Rectal smooth muscle tissue (tissue), 1 donor: ENCODE measurements around the gene SEC24D.

Experiments
- H3K27ac ChIP-seq: one replicate; pipeline ENCODE4 v1.7.0; 2013; ENCODE audit warnings: low read depth, low read length, inconsistent platforms
- H3K27me3 ChIP-seq: one replicate; pipeline ENCODE4 v1.7.0; 2013; ENCODE audit warnings: low read length; ENCODE audit not compliant: control insufficient read depth, insufficient read depth
- H3K36me3 ChIP-seq: one replicate; pipeline ENCODE4 v1.7.0; 2013; ENCODE audit warnings: low read length; ENCODE audit not compliant: control insufficient read depth, insufficient read depth
- H3K4me1 ChIP-seq: one replicate; pipeline ENCODE4 v1.7.0; 2013; ENCODE audit warnings: low read length; ENCODE audit not compliant: control insufficient read depth, insufficient read depth
- H3K4me3 ChIP-seq: one replicate; pipeline ENCODE4 v1.7.0; 2013; ENCODE audit warnings: low read length
- H3K9ac ChIP-seq: one replicate; pipeline ENCODE4 v1.7.0; 2013; ENCODE audit warnings: low read length

SEC24D gene

GRCh38 chr4:118837121-118837507 is 1.2 kb upstream of the SEC24D start:
- H3K27me3 ChIP-seq: no peaks in the 10 kb centered on the region
- no peak overlapping the region for H3K9ac ChIP-seq
- no peak overlapping the region for H3K4me3 ChIP-seq
- peaks cover 2% of the 10 kb centered on the region for H3K36me3 ChIP-seq
- H3K4me1 ChIP-seq: peaks cover 12% of the 10 kb centered on the region
- no peak overlapping the region for H3K27ac ChIP-seq

DNA sequence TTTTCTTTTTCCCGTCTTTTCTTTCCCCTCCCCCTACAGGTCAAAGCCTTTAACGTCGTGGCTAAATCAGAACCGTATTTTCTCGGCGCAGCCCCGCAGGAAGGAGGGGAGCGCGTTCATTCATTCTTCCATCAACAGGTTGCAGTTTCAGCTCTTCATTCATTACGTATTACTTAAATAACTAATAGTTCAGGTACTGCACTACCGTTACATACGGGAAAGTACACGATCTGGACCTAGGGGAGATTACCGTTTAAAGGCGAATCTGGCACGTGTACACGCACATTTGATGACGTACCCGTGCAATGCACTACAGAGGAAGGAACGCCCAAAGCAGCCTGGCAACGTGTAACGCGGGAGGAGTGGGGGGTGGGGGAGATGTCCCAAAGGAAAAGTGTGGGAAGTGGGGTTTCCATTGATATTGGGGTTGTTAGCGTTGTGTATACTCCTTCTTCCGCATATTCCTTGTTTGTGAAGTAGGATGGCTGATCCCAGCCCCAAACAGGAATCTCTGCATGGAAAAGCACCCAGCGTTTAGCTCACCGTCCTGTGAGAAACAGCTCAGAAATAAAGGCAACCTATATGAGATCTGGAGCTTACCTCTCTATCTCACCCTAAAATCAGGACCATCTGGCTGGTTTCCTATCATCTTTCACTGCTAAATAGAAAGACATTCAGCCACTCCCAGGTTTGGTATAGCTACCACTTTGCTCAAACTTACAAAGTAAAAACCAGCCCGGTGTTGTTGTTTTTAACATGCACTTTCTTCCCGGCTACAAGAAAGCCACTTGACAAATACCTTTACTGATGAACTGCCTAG is 585 bp upstream of the SEC24D start:
- H3K27me3 ChIP-seq: no peaks in the 10 kb centered on the region
- H3K27ac ChIP-seq: peak overlapping the region; percentile 38
- peaks cover 3% of the 10 kb centered on the region for H3K36me3 ChIP-seq
- H3K4me3 ChIP-seq: peak overlapping the region; percentile 90
- peaks cover 12% of the 10 kb centered on the region for H3K4me1 ChIP-seq
- H3K9ac ChIP-seq: no peak overlapping the region

GRCh38 chr4:118834960-118835569 is 861 bp downstream of the SEC24D start:
- no peaks in the 10 kb centered on the region for H3K27me3 ChIP-seq
- H3K9ac ChIP-seq: peak overlapping the region; percentile 75
- H3K27ac ChIP-seq: peak overlapping the region; percentile 93
- H3K4me3 ChIP-seq: peak overlapping the region; percentile 90
- peaks cover 3% of the 10 kb centered on the region for H3K36me3 ChIP-seq
- peaks cover 12% of the 10 kb centered on the region for H3K4me1 ChIP-seq

- Histone ChIP-seq H3K36me3 (peaks cover 3% of the 10 kb centered on the region), H3K4me1 (peaks cover 15% of the 10 kb centered on the region), H3K4me3 (no peak overlapping the region), H3K27me3 (no peaks in the 10 kb centered on the region), H3K27ac (no peak overlapping the region), H3K9ac (no peak overlapping the region)
These were observed 1.9 kb downstream of the SEC24D start for GRCh38 chr4:118834070-118834469.

GRCh38 chr4:118833192-118833820 is 2.6 kb downstream of the SEC24D start:
- H3K4me3 ChIP-seq: no peak overlapping the region
- peak overlapping the region; percentile 4 for H3K27ac ChIP-seq
- H3K4me1 ChIP-seq: peaks cover 15% of the 10 kb centered on the region
- H3K9ac ChIP-seq: no peak overlapping the region
- H3K36me3 ChIP-seq: peaks cover 8% of the 10 kb centered on the region
- H3K27me3 ChIP-seq: no peaks in the 10 kb centered on the region

- Histone ChIP-seq H3K27ac (no peak overlapping the region), H3K27me3 (no peaks in the 10 kb centered on the region), H3K36me3 (peaks cover 8% of the 10 kb centered on the region), H3K4me3 (no peak overlapping the region), H3K4me1 (peaks cover 14% of the 10 kb centered on the region), H3K9ac (no peak overlapping the region)
These were observed 6.8 kb downstream of the SEC24D start for GRCh38 chr4:118829107-118829506.

DNA sequence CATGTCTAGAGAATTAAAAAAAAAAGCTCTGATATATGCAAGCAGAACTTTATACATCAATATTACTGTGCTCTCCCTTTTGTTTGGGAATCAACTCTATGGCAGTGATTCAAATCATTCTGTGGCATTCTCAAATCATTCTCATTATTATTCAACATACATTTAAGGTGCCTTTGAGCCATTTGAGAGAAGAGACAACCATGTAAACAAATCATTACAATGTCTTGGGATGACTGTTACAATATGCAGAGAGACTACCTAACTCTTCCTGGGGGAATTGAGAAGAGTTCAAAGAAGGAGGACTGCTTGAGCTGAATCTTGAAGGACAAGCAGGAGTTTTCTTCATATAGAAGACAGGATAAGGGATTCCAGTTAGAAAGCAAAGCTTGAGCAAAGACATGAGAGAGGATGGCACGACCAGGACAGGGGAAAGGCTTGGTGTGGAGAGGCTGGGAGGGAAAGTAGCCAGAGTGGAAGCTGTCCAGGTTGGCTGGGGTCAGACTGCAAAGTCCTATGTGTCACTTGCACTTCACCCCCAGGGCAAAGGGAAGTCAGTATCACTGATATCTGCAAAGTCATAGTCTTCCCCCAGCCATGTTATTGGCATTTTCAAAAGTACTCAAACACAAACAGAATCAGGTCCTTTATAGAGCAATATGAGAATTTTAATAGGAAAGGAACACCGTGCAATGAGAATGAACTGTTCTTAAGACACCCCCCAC is 9.0 kb downstream of the SEC24D start:
- no peak overlapping the region for H3K27ac ChIP-seq
- no peaks in the 10 kb centered on the region for H3K27me3 ChIP-seq
- peaks cover 6% of the 10 kb centered on the region for H3K4me1 ChIP-seq
- peaks cover 4% of the 10 kb centered on the region for H3K36me3 ChIP-seq
- no peak overlapping the region for H3K9ac ChIP-seq
- H3K4me3 ChIP-seq: no peak overlapping the region

- H3K27ac ChIP-seq: no peak overlapping the region
- H3K27me3 ChIP-seq: no peaks in the 10 kb centered on the region
- peaks cover 4% of the 10 kb centered on the region for H3K36me3 ChIP-seq
- H3K4me1 ChIP-seq: peaks cover 6% of the 10 kb centered on the region
- no peak overlapping the region for H3K9ac ChIP-seq
- no peak overlapping the region for H3K4me3 ChIP-seq
These were observed 10.1 kb downstream of the SEC24D start for GRCh38 chr4:118825799-118826198.

- Histone ChIP-seq H3K27ac (no peak overlapping the region), H3K4me3 (no peak overlapping the region), H3K36me3 (peaks cover 4% of the 10 kb centered on the region), H3K4me1 (peaks cover 3% of the 10 kb centered on the region), H3K9ac (no peak overlapping the region), H3K27me3 (no peaks in the 10 kb centered on the region)
These were observed 11.8 kb downstream of the SEC24D start for GRCh38 chr4:118824141-118824540.

DNA sequence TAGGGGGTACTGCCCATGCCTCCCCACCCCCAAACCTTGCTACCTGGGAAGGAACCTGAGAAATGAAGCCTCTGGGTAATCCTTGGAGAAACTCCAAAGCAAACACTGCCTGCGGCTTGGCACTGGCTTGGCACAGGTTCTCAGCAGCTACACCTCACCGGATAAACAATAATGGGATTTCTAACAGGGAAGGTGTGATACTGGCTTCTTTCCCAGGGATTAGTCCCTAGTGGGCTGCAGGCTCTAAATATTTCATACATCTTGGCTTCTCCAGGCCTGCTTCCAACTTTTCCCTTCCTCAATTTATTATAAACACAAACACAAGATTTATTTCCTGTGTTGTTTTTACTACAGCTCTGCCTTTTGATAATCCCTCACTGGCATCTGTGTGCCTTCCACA is 12.5 kb downstream of the SEC24D start:
- Histone ChIP-seq H3K4me3 (no peak overlapping the region), H3K27ac (no peak overlapping the region), H3K36me3 (no peaks in the 10 kb centered on the region), H3K9ac (no peak overlapping the region), H3K4me1 (peaks cover 3% of the 10 kb centered on the region), H3K27me3 (no peaks in the 10 kb centered on the region)

DNA sequence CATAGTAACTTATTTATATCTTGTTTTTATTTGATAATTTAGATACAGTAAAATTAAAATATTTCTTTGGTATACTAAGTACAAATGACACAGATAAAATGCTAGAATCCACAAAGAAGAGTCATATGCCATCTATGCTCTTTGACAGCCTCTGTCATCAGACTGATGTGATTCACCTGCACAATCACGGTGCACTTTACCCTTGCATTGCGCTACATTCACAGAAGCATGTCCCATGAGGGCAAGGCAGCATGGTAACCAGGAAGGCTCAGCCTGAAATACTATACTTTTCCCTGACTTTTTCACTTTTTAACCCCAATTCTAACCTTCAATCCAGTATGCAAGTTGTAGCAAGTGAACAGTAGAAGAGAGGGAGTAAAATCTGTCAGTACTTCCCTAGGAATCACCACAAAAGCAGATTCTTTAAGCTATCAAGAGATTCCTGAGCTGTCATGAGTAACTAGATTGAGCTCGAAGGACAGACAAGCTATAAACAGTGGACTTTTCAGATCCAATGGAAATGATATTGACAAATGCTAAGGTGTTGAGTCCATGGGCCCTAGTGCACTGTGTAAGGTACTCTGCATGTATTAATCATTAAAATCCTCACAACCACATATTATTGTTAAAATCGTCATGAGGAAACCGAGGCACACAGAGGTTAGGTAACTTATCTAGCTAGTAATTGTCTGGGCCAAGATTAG is 14.2 kb downstream of the SEC24D start:
- H3K9ac ChIP-seq: no peak overlapping the region
- no peak overlapping the region for H3K27ac ChIP-seq

More for the DNA sequence above, 14.2 kb downstream of the SEC24D start:
- no peaks in the 10 kb centered on the region for H3K27me3 ChIP-seq
- H3K36me3 ChIP-seq: no peaks in the 10 kb centered on the region
- no peaks in the 10 kb centered on the region for H3K4me1 ChIP-seq
- no peak overlapping the region for H3K4me3 ChIP-seq
